Loucy (cell line): Measurements from ENCODE around the gene PRR15L.

Source experiments
- CTCF ChIP-seq: fragments of 200-600 bp; sonication (generic); conservative IDR thresholded peaks from 2 replicates; pipeline ENCODE4 v1.5.1; 2014; ENCODE audit warnings: mild to moderate bottlenecking, antibody characterized with exemption, low read length
- EZH2phosphoT487 ChIP-seq: fragments of 200-600 bp; IDR thresholded peaks from 2 replicates; pipeline ENCODE4 v1.6.1; 2018; ENCODE audit warnings: antibody characterized with exemption, mild to moderate bottlenecking, moderate library complexity, borderline replicate concordance

- TF ChIP-seq CTCF, result no peak
- TF ChIP-seq EZH2phosphoT487, result no peak
Observed at GRCh38 chr17:48004983-48005382, 47.3 kb upstream of the PRR15L start.
